ENCODE results near the gene PCSK5.

PCSK5 gene

DNA sequence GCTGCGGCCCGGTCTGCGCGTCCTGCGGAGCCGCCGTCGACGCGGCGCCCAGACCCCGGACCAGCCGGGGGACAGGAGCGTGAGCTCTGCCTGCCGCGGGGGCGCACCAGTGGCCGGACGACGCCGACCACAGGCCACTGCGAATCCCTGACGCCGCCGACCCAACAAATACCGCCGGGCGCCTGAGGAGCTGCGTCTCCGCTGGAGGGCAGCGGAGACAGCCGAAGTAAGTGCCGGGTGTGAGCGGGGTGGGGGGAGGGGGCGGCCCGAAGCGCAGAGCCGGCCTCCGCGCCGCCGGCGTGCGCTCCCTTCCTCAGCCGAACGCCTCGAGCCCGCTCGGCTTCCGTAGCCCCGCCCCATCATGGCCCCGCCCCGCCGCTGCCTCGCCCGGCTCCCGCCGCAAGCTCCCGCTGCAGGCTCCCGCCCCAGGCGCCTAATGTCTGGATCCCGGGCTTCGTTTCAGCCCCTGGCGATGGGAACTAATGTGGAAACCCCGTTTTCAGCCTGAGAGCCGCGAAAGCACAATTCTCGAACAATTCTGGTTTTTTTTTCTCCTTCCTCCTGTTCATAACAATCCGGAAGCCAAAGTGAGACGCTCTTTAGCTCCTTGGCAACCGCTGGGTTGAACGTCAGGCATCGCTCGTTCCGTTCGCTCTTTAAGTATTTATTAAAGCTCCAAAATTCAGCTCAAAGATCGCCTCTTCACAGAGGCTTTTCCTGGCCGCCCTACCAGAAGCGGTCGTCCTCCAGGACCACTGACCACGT, 503.9 kb downstream of the PCSK5 start, which contains the start of gene RFK:
Gene RFK (minus strand): TSS at position 232 of the 765 bp plus-strand sequence. CDS start 255 bp downstream, outside the sequence.
- Histone ChIP-seq H3K9me3 (ENCODE audit: low read length) (no peaks in the 10 kb centered on the region), H3K9ac (ENCODE audit: low read length) (peak within 1 kb of the TSS; percentile 79), H3K27ac (ENCODE audit: low read depth, low read length) (peak within 1 kb of the TSS; percentile 92), H3K4me1 (ENCODE audit: insufficient read depth, low read length) (peaks cover 9% of the 10 kb centered on the region), H3K27me3 (ENCODE audit: control insufficient read depth in 1 of 2, insufficient read depth in 2 of 2, low read length in 2 of 2) (no peaks in the 10 kb centered on the region), H3K36me3 (ENCODE audit: insufficient read depth, low read length) (no peaks in the 10 kb centered on the region), H3K4me3 (ENCODE audit: low read depth in 1 of 2, low read length in 2 of 2) (peak within 1 kb of the TSS; percentile 93 to 94)

DNA sequence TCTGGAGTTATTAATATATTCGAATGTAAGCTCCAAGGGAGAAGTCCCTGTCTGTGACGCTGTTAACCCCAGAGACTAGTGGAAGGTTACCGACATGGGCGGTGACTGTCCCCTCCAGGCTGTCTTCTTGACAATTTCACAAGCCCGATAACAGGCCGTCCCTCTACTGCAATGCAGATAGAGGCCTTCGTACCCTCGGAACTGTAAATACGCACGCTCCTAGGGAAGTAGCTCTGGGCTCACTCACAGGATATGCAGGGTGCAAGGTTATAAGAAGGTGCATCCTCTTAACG, 504.4 kb downstream of the PCSK5 start:
- Histone ChIP-seq H3K9me3 (ENCODE audit: low read length) (no peaks in the 10 kb centered on the region), H3K27me3 (ENCODE audit: control insufficient read depth in 1 of 2, insufficient read depth in 2 of 2, low read length in 2 of 2) (no peaks in the 10 kb centered on the region), H3K36me3 (ENCODE audit: insufficient read depth, low read length) (no peaks in the 10 kb centered on the region), H3K27ac (ENCODE audit: low read depth, low read length) (peak overlapping the region; percentile 84), H3K4me1 (ENCODE audit: insufficient read depth, low read length) (peaks cover 9% of the 10 kb centered on the region), H3K4me3 (ENCODE audit: low read depth in 1 of 2, low read length in 2 of 2) (peak overlapping the region; percentile 55 to 94), H3K9ac (ENCODE audit: low read length) (peak overlapping the region; percentile 66)

DNA sequence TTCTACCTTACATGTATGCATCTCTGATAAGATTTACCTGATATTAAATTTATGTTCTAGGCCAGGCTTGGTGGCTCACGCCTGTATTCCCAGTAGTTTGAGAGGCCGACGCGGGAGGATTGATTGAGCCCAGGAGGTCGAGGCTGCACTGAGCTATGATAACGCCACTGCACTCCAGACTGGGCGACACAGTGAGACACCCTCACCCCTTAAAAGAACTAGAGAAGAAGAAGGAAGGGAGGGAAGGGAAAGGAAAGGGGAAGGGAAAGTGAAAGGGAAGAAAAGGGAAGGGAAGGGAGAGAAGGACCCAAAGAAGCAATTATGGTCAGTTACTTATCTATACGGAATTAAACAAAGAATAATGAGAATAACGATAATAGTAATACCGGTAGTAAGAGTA, 504.9 kb downstream of the PCSK5 start:
- H3K9me3 ChIP-seq (ENCODE audit: low read length) = no peaks in the 10 kb centered on the region
- no peaks in the 10 kb centered on the region for H3K36me3 ChIP-seq (ENCODE audit: insufficient read depth, low read length)
- H3K4me3 ChIP-seq (ENCODE audit: low read depth in 1 of 2, low read length in 2 of 2) = peak overlapping the region in 1 of 2 donors; percentile 94
- peaks cover 9% of the 10 kb centered on the region for H3K4me1 ChIP-seq (ENCODE audit: insufficient read depth, low read length)
- H3K9ac ChIP-seq (ENCODE audit: low read length) = no peak overlapping the region
- H3K27me3 ChIP-seq (ENCODE audit: control insufficient read depth in 1 of 2, insufficient read depth in 2 of 2, low read length in 2 of 2) = no peaks in the 10 kb centered on the region
- H3K27ac ChIP-seq (ENCODE audit: low read depth, low read length) = peak overlapping the region; percentile 84

DNA sequence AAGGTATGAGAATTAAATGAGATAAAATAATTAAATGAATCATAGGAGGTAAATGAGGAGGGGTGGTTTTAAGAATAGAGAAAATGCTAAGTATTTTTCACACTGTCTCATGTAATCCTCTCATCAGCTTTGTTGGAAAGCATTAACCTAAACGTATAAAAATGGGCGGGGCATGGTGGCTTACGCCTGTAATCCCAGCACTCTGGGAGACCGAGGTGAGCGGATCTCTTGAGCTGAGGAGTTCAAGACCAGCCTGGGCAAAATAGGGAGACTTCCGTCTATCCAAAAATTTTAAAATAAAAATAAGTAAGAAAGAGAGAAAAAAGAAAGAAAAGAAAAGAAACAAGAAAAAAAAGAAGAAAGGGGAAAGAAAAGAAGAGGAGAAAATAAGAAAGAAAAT, 505.7 kb downstream of the PCSK5 start:
- Histone ChIP-seq H3K9me3 (ENCODE audit: low read length) (no peaks in the 10 kb centered on the region), H3K27ac (ENCODE audit: low read depth, low read length) (no peak overlapping the region), H3K4me1 (ENCODE audit: insufficient read depth, low read length) (peaks cover 9% of the 10 kb centered on the region), H3K36me3 (ENCODE audit: insufficient read depth, low read length) (no peaks in the 10 kb centered on the region), H3K4me3 (ENCODE audit: low read depth in 1 of 2, low read length in 2 of 2) (no peak overlapping the region), H3K9ac (ENCODE audit: low read length) (no peak overlapping the region), H3K27me3 (ENCODE audit: control insufficient read depth in 1 of 2, insufficient read depth in 2 of 2, low read length in 2 of 2) (no peaks in the 10 kb centered on the region)

DNA sequence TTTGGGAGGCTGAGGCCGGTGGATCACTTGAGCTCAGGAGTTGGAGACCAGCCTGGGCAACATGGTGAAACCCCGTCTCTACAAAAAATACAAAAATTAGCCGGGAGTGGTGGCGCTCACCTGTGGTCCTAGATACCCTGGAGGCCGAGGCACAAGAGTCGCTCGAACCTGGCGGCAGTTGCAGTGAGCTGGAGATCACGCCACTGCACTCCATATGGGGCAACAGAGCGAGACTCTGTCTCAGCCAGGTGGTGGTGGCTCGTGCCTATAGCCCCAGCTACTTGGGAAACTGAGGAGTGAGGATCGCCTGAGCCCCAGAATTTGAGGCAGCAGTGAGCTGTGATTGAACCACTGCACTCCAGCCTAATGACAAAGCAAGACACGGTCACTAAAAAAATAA, 506.1 kb downstream of the PCSK5 start:
- Histone ChIP-seq H3K27me3 (ENCODE audit: control insufficient read depth in 1 of 2, insufficient read depth in 2 of 2, low read length in 2 of 2) (no peaks in the 10 kb centered on the region), H3K9ac (ENCODE audit: low read length) (no peak overlapping the region), H3K9me3 (ENCODE audit: low read length) (no peaks in the 10 kb centered on the region), H3K4me1 (ENCODE audit: insufficient read depth, low read length) (peaks cover 9% of the 10 kb centered on the region), H3K36me3 (ENCODE audit: insufficient read depth, low read length) (no peaks in the 10 kb centered on the region), H3K27ac (ENCODE audit: low read depth, low read length) (no peak overlapping the region), H3K4me3 (ENCODE audit: low read depth in 1 of 2, low read length in 2 of 2) (no peak overlapping the region)

DNA sequence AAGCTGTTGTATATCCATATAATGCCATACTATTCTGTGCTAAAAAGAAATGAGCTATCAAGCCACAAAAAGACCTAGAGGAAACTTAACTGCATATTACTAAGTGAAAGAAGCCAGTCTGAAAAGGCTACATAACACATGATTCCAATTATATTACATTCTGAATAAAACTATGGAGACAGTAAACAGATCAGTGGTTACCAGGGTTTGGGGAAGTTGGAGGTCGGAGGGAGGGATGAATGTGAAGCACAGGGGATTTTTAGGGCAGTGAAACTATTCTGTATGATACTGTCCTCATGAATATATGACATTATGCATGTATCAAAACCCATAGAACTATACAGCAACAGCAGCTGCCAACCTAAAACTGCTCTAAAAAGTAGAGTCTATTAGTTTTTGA, 509.4 kb downstream of the PCSK5 start:
- H3K36me3 ChIP-seq (ENCODE audit: insufficient read depth, low read length) = no peaks in the 10 kb centered on the region
- no peak overlapping the region for H3K27ac ChIP-seq (ENCODE audit: low read depth, low read length)
- no peaks in the 10 kb centered on the region for H3K9me3 ChIP-seq (ENCODE audit: low read length)
- no peak overlapping the region for H3K9ac ChIP-seq (ENCODE audit: low read length)
- no peak overlapping the region for H3K4me3 ChIP-seq (ENCODE audit: low read depth in 1 of 2, low read length in 2 of 2)
- no peaks in the 10 kb centered on the region for H3K27me3 ChIP-seq (ENCODE audit: control insufficient read depth in 1 of 2, insufficient read depth in 2 of 2, low read length in 2 of 2)
- H3K4me1 ChIP-seq (ENCODE audit: insufficient read depth, low read length) = peaks cover 4% of the 10 kb centered on the region

DNA sequence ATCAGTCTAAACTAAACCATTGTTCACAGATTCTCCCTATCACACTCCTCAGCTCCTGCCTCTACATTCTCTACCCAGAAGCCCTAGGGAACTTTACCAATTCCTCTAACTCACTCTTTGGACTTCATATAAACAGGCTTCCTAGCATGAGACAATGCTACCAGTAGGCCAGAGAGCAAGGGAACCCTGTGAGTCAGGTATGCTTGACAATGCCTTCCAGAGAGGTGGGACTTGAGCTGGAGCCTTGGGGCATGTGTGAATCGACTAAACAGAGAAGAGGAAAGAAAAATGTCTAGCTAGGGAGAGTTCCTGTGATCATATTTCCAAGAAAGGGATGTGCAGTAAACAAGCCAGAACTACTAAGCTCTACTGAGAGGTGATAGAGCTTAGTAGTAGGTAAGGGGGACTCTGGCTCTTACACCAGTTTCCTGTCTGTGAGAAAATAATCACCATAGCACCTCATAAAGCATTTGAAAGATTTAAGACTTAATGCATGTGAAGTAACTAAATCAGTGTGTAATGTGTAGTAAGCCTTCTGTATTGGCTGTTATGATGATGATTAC, 510.1 kb downstream of the PCSK5 start:
- Histone ChIP-seq H3K27me3 (ENCODE audit: control insufficient read depth in 1 of 2, insufficient read depth in 2 of 2, low read length in 2 of 2) (no peaks in the 10 kb centered on the region), H3K9me3 (ENCODE audit: low read length) (no peaks in the 10 kb centered on the region), H3K27ac (ENCODE audit: low read depth, low read length) (no peak overlapping the region), H3K4me1 (ENCODE audit: insufficient read depth, low read length) (peaks cover under 1% of the 10 kb centered on the region), H3K9ac (ENCODE audit: low read length) (no peak overlapping the region), H3K4me3 (ENCODE audit: low read depth in 1 of 2, low read length in 2 of 2) (no peak overlapping the region), H3K36me3 (ENCODE audit: insufficient read depth, low read length) (no peaks in the 10 kb centered on the region)

DNA sequence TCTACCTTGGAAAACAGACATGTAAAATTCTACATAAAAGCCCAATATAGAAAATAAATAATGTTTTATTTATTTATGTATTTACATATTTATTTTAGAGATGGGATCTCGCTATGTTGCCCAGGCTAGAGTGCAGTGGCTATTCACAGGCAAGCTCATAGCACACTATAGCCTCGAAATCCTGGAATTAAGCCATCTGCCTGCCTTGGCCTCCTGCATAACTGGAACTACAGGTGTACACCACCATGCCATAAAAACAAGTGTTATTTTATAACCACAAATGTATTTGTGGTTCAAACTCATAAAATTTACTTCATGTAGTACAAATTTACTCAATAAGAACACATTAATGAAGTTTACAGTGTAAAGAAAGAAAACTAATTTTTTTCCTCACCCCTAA, 510.7 kb downstream of the PCSK5 start:
- Histone ChIP-seq H3K27me3 (ENCODE audit: control insufficient read depth in 1 of 2, insufficient read depth in 2 of 2, low read length in 2 of 2) (no peaks in the 10 kb centered on the region), H3K36me3 (ENCODE audit: insufficient read depth, low read length) (no peaks in the 10 kb centered on the region), H3K4me1 (ENCODE audit: insufficient read depth, low read length) (no peaks in the 10 kb centered on the region), H3K4me3 (ENCODE audit: low read depth in 1 of 2, low read length in 2 of 2) (no peak overlapping the region), H3K9me3 (ENCODE audit: low read length) (no peaks in the 10 kb centered on the region), H3K27ac (ENCODE audit: low read depth, low read length) (no peak overlapping the region), H3K9ac (ENCODE audit: low read length) (no peak overlapping the region)

DNA sequence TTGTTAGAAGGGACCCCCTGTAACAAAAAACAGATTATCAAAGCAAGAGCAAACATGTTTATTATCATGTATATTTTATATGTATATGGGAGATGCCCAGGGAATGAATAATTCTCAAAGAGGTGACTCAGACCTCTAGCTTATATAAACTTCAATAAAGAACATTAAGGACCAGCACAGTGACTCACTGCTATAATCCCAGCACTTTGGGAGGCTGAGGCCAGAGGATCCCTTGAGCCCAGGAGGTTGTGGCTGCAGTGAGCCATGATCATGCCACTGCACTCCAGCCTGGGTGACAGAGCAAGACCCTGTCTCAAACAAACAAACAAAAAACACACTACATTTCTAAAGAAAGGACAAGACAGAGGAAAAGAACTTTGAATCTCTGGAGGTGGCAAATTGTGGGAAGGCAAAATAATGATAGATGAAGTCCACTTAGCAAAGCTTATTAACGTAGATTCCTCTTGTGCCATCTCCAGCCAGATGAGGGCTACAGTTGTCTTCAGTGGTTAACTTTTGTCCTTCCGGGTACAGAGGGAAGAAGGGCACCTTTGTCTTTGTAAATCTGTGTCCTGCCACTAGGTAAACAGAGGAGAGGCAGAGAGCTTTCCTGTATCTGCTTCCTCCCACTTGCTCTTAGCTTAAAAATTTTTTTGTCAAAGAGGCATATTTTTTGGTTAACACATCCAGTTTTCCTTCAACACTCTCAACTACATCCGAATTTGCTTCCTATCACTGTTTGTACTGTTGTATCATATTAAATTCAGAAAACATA, 511.3 kb downstream of the PCSK5 start:
- H3K9me3 ChIP-seq (ENCODE audit: low read length) = no peaks in the 10 kb centered on the region
- no peak overlapping the region for H3K27ac ChIP-seq (ENCODE audit: low read depth, low read length)
- H3K9ac ChIP-seq (ENCODE audit: low read length) = no peak overlapping the region
- H3K4me1 ChIP-seq (ENCODE audit: insufficient read depth, low read length) = no peaks in the 10 kb centered on the region
- no peaks in the 10 kb centered on the region for H3K27me3 ChIP-seq (ENCODE audit: control insufficient read depth in 1 of 2, insufficient read depth in 2 of 2, low read length in 2 of 2)
- no peaks in the 10 kb centered on the region for H3K36me3 ChIP-seq (ENCODE audit: insufficient read depth, low read length)
- H3K4me3 ChIP-seq (ENCODE audit: low read depth in 1 of 2, low read length in 2 of 2) = no peak overlapping the region

DNA sequence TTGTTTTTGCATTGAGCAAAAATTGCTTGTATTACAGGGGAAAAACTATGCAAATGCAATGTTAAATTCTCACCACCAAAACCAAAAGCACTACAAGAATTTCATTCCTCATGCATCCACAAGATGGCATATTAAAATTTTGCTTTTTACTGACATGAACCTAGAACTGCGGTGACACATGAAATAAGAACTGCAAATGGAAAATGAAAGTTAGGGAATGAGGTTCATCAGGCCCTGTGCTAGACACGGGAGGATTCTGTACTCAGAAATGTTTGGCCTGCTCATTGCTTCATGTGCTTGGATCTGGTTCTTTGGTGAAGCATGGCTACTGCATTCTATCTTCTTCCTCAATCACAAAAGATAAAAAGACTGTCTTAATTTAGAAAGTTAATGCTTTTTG, 512.9 kb downstream of the PCSK5 start:
- Histone ChIP-seq H3K27ac (ENCODE audit: low read depth, low read length) (no peak overlapping the region), H3K36me3 (ENCODE audit: insufficient read depth, low read length) (no peaks in the 10 kb centered on the region), H3K27me3 (ENCODE audit: control insufficient read depth in 1 of 2, insufficient read depth in 2 of 2, low read length in 2 of 2) (no peaks in the 10 kb centered on the region), H3K4me1 (ENCODE audit: insufficient read depth, low read length) (no peaks in the 10 kb centered on the region), H3K9me3 (ENCODE audit: low read length) (no peaks in the 10 kb centered on the region), H3K4me3 (ENCODE audit: low read depth in 1 of 2, low read length in 2 of 2) (no peak overlapping the region), H3K9ac (ENCODE audit: low read length) (no peak overlapping the region)

DNA sequence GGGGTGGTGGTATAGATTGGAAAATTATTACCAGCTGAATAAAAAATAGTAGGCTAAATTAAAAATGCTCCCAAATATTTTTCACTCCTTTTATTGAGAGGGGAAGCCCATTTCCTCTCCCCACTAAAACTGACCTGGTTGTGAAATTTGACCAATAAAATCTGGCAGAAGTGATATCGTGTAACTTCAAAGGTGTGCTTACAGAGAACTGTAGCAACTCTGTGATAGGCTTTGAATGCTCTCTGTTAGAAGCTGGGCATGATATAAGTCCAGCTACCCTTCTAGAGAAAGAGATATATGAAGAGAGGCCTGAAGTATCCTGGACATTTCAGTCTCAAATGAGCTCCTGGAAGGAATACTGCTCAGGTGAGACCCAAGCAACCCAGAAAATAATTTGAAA, 513.9 kb downstream of the PCSK5 start:
- Histone ChIP-seq H3K27ac (ENCODE audit: low read depth, low read length) (no peak overlapping the region), H3K9ac (ENCODE audit: low read length) (no peak overlapping the region), H3K9me3 (ENCODE audit: low read length) (no peaks in the 10 kb centered on the region), H3K4me1 (ENCODE audit: insufficient read depth, low read length) (no peaks in the 10 kb centered on the region), H3K36me3 (ENCODE audit: insufficient read depth, low read length) (no peaks in the 10 kb centered on the region), H3K27me3 (ENCODE audit: control insufficient read depth in 1 of 2, insufficient read depth in 2 of 2, low read length in 2 of 2) (no peaks in the 10 kb centered on the region), H3K4me3 (ENCODE audit: low read depth in 1 of 2, low read length in 2 of 2) (no peak overlapping the region)
